Measurements from ENCODE around the gene CACNA1D.
"Not testable (repeated sequence)": the region's sequence is repeated elsewhere in the genome, so short reads cannot be mapped to it uniquely, and the experiment has no call there.

Gene CACNA1D

GRCh38 chr3:53530205-53530604 lies 35.8 kb downstream of the CACNA1D start:
- no peak for DNase-seq

GRCh38 chr3:53531749-53532148 lies 37.3 kb downstream of the CACNA1D start:
- no peak for DNase-seq

- DNase-seq, result no peak
Observed at GRCh38 chr3:53533472-53533871, 39.1 kb downstream of the CACNA1D start.

- no peak for DNase-seq
Observed at GRCh38 chr3:53534216-53534615, 39.8 kb downstream of the CACNA1D start.

GRCh38 chr3:53534676-53535400 lies 40.4 kb downstream of the CACNA1D start:
- no peak for DNase-seq

- no peak for DNase-seq
Observed at GRCh38 chr3:53536282-53536681, 41.9 kb downstream of the CACNA1D start.

GRCh38 chr3:53544357-53544756 lies 49.9 kb downstream of the CACNA1D start:
- DNase-seq, result no peak

GRCh38 chr3:53545310-53545995 lies 51.0 kb downstream of the CACNA1D start:
- no peak for DNase-seq

- DNase-seq, result no peak
Observed at GRCh38 chr3:53545996-53546359, 51.6 kb downstream of the CACNA1D start.

GRCh38 chr3:53547327-53547726 lies 52.9 kb downstream of the CACNA1D start:
- no peak for DNase-seq

GRCh38 chr3:53550005-53550620 lies 55.7 kb downstream of the CACNA1D start:
- no peak for DNase-seq

- DNase-seq, result no peak
Observed at GRCh38 chr3:53551324-53551723, 56.9 kb downstream of the CACNA1D start.

- no peak for DNase-seq
Observed at GRCh38 chr3:53552730-53553129, 58.3 kb downstream of the CACNA1D start.

GRCh38 chr3:53553200-53553599 lies 58.8 kb downstream of the CACNA1D start:
- DNase-seq, result no peak

- DNase-seq, result no peak
Observed at GRCh38 chr3:53554559-53555067, 60.2 kb downstream of the CACNA1D start.

- DNase-seq, result peak; percentile 56
Observed at GRCh38 chr3:53555068-53555588, 60.7 kb downstream of the CACNA1D start.

GRCh38 chr3:53566461-53567145 lies 72.2 kb downstream of the CACNA1D start:
- DNase-seq, result no peak

GRCh38 chr3:53570081-53570480 lies 75.7 kb downstream of the CACNA1D start:
- no peak for DNase-seq

GRCh38 chr3:53570709-53571108 lies 76.3 kb downstream of the CACNA1D start:
- DNase-seq, result no peak

GRCh38 chr3:53571264-53571663 lies 76.9 kb downstream of the CACNA1D start:
- DNase-seq, result no peak

- not testable (repeated sequence) for DNase-seq
Observed at GRCh38 chr3:53572184-53572583, 77.8 kb downstream of the CACNA1D start.

- DNase-seq, result no peak
Observed at GRCh38 chr3:53577506-53577905, 83.1 kb downstream of the CACNA1D start.

- DNase-seq, result no peak
Observed at GRCh38 chr3:53579636-53580035, 85.2 kb downstream of the CACNA1D start.
